Pancreas (tissue), 10 donors: Measurements from ENCODE around the gene KRTAP20-3. TPM values are rescaled to one million over a fixed set of nuclear protein-coding genes. Genes with fewer than 3 reads are reported as not detected.

Experiments
- ATAC-seq, 4 donors: fragments of 200-7000 bp; cut with Tn5 transposase; one replicate each; pipeline versions ENCODE4 v1.8.0 to v1.9.1; 2020; ENCODE audit warnings: mild to moderate bottlenecking in 4 of 4, moderate library complexity in 4 of 4
- DNase-seq, 6 donors: peaks; one replicate each; pipeline ENCODE4 v3.0.0-alpha.2; 2020
- FAIRE-seq: peaks from 2 replicates; lab custom pipeline; 2012; peaks lifted over from hg19 to GRCh38; lab: Jason Lieb, UNC
- H3K27ac ChIP-seq, 4 donors: fragments of 200-600 bp; sonication (generic); 1 replicate in 3 of 4; 2 replicates in 1 of 4; pipeline versions ENCODE4 v1.5.0 to v1.8.0; 2020
- H3K27me3 ChIP-seq, 4 donors: fragments of 200-600 bp; one replicate each; pipeline ENCODE4 v1.8.0; 2021
- H3K36me3 ChIP-seq, 3 donors: fragments of 200-600 bp; sonication (generic) in 1 of 3; one replicate each; pipeline versions ENCODE4 v1.5.0 to v1.8.0; 2020 to 2021
- H3K4me1 ChIP-seq, 3 donors: fragments of 200-600 bp; one replicate each; pipeline ENCODE4 v1.8.0; 2021
- H3K4me3 ChIP-seq, 4 donors: fragments of 200-600 bp; sonication (generic) in 2 of 4; one replicate each; pipeline versions ENCODE4 v1.5.0 to v1.8.0; 2020 to 2021
- H3K9me3 ChIP-seq, 4 donors: fragments of 200-600 bp; one replicate each; pipeline ENCODE4 v1.8.0; 2021
- WGBS, 2 donors: extraction: QIAGEN DNeasy Blood & Tissue Kit; methylation state at CpG; one replicate each; pipeline ENCODE4 v1.1.7; 2013; 5-methylcytosine and 5-hydroxymethylcytosine counted together
- intact Hi-C, 3 donors: fragments of 100-400 bp; cut with DNase I; formaldehyde crosslinking; loops; one replicate each; pipeline versions ENCODE4 v1.11.1 to v1.14.2; 2022
- polyA plus RNA-seq, 2 donors: library from polyadenylated mRNA; stranded (reverse); fragments of 200-250 nt; gene quantifications; one replicate each; pipeline ENCODE4 v1.2.3, GENCODE V29; 2013
- total RNA-seq, 6 donors: library from RNA; stranded (reverse); fragmentation: NEBNext Ultra II Directional in 4 of 6; extraction: Animal tissue kit (Norgen Biotek cat#: 25700) in 4 of 6; gene quantifications; one replicate each; pipeline versions ENCODE4 v1.2.1 to v1.2.4, GENCODE V29; 2021 to 2023
- TF ChIP-seq, protein P1 (sequence below), 4 donors: fragments of 200-600 bp; sonication (generic) in 3 of 4; IDR thresholded peaks; one replicate each; pipeline versions ENCODE4 v1.5.0 to v1.8.0; 2021; ENCODE audit warnings: antibody characterized with exemption in 4 of 4
- donor health status: healthy with polysubstance abuse.
- donor health status: DM: no; HTN: no; CAD: no; lungs with moderate emphysema.
- donor health status: DM: no; HTN: no; CAD: no.
- donor health status: control.
- donor health status: control.
- donor health status: Bipolar disorder and iron deficiency.
- donor health status: DM: yes; HTN: yes; CAD: no.
- donor health status: DM: no; HTN: no; CAD: no.
- donor health status: DM: no; HTN: no; CAD: no.
- donor health status: DM: yes; HTN: yes; CAD: no.

Gene KRTAP20-3
- total and polyA plus RNA-seq, 8 donors = not detected

DNA sequence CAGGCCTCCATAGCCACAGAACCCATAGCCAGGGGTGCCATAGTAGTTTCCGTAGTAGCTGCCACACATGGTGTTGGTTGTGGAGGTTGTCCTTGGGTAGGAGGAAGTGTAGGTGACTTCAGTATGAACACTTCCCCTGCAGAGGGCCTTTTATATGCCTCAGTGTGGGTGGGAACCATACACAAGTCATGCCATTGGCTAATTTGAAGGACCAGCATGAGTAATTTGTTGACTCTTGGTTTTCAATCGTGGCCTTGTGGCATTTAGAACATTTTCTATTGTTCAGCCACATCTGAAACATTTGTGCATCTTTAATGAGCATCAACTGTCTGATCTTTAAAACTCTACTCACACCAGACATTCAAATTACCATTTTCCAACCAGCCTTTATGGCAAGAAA, 28.8 kb upstream of the KRTAP20-3 start, which contains the start of gene KRTAP6-1:
TSS of gene KRTAP6-1 (minus strand) at position 95 of the 400 bp plus-strand sequence. CDS start at position 69, 26 bp downstream.
- Histone ChIP-seq H3K27ac (no peak within 1 kb of the TSS), H3K9me3 (no peaks in the 10 kb centered on the region), H3K27me3 (no peaks in the 10 kb centered on the region), H3K4me3 (no peak within 1 kb of the TSS), H3K36me3 (no peaks in the 10 kb centered on the region), H3K4me1 (no peaks in the 10 kb centered on the region)
- DNase-seq = no peak
- TF ChIP-seq, protein P1, sequence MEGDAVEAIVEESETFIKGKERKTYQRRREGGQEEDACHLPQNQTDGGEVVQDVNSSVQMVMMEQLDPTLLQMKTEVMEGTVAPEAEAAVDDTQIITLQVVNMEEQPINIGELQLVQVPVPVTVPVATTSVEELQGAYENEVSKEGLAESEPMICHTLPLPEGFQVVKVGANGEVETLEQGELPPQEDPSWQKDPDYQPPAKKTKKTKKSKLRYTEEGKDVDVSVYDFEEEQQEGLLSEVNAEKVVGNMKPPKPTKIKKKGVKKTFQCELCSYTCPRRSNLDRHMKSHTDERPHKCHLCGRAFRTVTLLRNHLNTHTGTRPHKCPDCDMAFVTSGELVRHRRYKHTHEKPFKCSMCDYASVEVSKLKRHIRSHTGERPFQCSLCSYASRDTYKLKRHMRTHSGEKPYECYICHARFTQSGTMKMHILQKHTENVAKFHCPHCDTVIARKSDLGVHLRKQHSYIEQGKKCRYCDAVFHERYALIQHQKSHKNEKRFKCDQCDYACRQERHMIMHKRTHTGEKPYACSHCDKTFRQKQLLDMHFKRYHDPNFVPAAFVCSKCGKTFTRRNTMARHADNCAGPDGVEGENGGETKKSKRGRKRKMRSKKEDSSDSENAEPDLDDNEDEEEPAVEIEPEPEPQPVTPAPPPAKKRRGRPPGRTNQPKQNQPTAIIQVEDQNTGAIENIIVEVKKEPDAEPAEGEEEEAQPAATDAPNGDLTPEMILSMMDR (IDR thresholded peaks at IDR 0.05) = no peak
- FAIRE-seq = no peak
- intact Hi-C loops = no loop called here
- no peak for ATAC-seq
- WGBS, 2 donors = 56 to 58% methylated on average over 2 of the region's 2 CpGs

DNA sequence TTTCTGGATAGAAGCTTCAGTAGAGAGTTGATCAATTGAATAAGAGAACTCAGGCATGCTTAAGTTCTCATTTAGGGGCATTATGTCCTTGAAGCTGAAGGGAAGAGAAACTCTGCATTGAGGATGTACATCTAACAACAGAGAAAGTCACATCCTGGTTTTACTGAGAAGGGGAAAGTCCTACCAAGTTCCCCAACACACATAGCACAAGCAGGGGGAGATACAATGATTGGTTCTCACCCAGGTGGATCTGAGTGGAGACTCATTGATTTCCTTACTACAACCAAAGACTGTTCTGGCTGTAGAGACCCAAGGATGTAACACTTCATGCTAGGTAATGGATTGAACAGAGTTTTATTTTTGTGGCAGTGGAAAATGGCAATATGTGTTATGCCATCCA, 27.5 kb upstream of the KRTAP20-3 start:
- Histone ChIP-seq H3K4me1 (no peaks in the 10 kb centered on the region), H3K27ac (no peak overlapping the region), H3K36me3 (no peaks in the 10 kb centered on the region), H3K27me3 (no peaks in the 10 kb centered on the region), H3K9me3 (no peaks in the 10 kb centered on the region), H3K4me3 (no peak overlapping the region)
- intact Hi-C loops = no loop called here
- no peak for DNase-seq
- no peak for FAIRE-seq
- TF ChIP-seq, protein P1 (IDR thresholded peaks at IDR 0.05) = no peak
- no peak for ATAC-seq

DNA sequence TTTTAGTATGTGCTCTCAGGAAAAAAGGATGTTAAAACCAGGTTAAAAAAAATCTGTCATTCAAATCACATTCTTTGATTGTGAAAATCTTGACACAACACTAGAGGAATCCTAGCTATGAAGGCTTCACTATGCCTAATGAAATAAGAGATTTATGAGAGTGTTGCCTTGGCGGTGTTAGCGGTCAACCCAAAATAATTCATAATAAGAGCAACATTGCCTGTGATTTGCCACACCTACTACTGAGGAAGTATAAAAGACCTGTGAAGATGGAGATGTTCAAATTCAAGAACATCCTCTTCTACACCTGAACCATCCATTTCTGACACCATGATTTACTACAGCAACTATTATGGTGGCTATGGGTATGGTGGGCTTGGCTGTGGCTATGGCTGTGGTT, 26.5 kb upstream of the KRTAP20-3 start, which contains the start of gene KRTAP20-1:
TSS of gene KRTAP20-1 (plus strand) at position 301 of the 400 bp plus-strand sequence. CDS start at position 331, 30 bp downstream.
- H3K4me1 ChIP-seq = no peaks in the 10 kb centered on the region
- no peak for DNase-seq
- no peaks in the 10 kb centered on the region for H3K36me3 ChIP-seq
- H3K4me3 ChIP-seq = no peak within 1 kb of the TSS
- TF ChIP-seq, protein P1 (IDR thresholded peaks at IDR 0.05) = no peak
- H3K27me3 ChIP-seq = no peaks in the 10 kb centered on the region
- no peak for ATAC-seq
- no peaks in the 10 kb centered on the region for H3K9me3 ChIP-seq
- no peak within 1 kb of the TSS for H3K27ac ChIP-seq
- no peak for FAIRE-seq
- intact Hi-C loops = no loop called here
- WGBS, 2 donors = 88 to 92% methylated on average over 2 of the region's 2 CpGs

DNA sequence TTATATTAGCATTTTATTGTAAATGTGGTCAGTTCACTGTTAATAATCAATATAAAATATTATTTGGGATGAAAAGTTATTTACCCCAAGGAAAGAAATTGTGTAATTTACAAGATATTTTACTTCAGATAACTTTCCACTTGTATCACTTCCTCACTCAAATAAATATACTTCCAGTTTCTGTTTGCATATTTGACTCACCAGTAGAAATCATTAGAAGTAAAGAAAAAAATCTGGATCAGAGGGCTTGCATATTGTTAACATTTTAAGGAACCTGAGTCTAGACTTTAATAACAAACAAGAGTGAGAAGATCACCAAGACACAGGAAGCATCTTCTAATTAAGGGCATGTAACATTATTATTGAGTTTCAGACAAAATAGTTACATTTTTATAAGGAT, 22.6 kb upstream of the KRTAP20-3 start:
- Histone ChIP-seq H3K27me3 (no peaks in the 10 kb centered on the region), H3K4me3 (no peak overlapping the region), H3K4me1 (no peaks in the 10 kb centered on the region), H3K9me3 (no peaks in the 10 kb centered on the region), H3K27ac (no peak overlapping the region), H3K36me3 (no peaks in the 10 kb centered on the region)
- intact Hi-C loops = no loop called here
- no peak for FAIRE-seq
- DNase-seq = no peak
- no peak for ATAC-seq
- TF ChIP-seq, protein P1 (IDR thresholded peaks at IDR 0.05) = no peak

DNA sequence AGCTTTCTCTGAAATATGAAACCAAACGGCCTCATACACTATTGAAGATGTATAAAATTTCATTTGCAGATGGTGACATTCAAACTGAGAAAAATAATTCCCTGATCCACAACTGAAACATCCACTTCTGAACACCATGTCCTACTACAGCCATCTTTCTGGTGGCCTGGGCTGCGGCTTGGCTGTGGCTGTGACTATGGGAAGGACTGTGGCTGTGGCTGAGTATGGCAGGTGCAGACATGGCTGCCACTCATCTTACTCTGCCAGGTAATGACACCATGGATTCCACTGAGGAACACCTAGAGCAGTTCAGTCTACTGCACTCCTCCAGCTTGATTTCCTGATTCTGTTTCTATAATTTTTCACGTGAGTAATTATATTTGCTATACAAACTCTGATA, 22.1 kb upstream of the KRTAP20-3 start, which contains the start of gene KRTAP20-4:
TSS of gene KRTAP20-4 (plus strand) at position 106 of the 400 bp plus-strand sequence.
- Histone ChIP-seq H3K27me3 (no peaks in the 10 kb centered on the region), H3K4me1 (no peaks in the 10 kb centered on the region), H3K27ac (no peak within 1 kb of the TSS), H3K4me3 (no peak within 1 kb of the TSS), H3K36me3 (no peaks in the 10 kb centered on the region), H3K9me3 (no peaks in the 10 kb centered on the region)
- DNase-seq (no peak), FAIRE-seq (no peak), ATAC-seq (no peak)
- intact Hi-C loops = no loop called here
- WGBS, 2 donors = 66 to 82% methylated on average over 3 of the region's 3 CpGs
- TF ChIP-seq, protein P1 (IDR thresholded peaks at IDR 0.05) = no peak
